Measurements from ENCODE around the gene PTPRD. TPM values are rescaled to one million over a fixed set of nuclear protein-coding genes. Genes with fewer than 3 reads are reported as not detected.

Gene PTPRD
- total RNA-seq, 1 experiment from 2014 or later = 1.8 TPM

DNA sequence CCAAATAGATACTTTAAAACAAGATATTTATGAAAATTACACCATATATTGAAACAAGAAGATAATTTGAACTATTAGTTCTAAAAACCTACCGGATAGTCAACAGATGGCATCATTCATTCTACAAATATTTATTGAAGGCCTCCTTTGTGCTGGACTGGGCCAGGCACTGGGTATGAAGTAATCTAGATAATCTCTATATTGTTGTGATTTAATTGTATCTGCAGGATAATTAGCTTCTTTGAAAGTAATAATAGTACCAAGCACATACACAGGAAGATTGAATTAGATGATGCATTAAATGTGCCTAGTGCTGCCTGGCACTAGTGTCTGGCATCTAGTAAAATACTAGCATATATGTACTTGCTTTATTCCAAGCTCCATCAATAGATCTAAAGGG lies 2078.0 kb downstream of the PTPRD start:
- no peak for DNase-seq
- TF ChIP-seq, protein P1, sequence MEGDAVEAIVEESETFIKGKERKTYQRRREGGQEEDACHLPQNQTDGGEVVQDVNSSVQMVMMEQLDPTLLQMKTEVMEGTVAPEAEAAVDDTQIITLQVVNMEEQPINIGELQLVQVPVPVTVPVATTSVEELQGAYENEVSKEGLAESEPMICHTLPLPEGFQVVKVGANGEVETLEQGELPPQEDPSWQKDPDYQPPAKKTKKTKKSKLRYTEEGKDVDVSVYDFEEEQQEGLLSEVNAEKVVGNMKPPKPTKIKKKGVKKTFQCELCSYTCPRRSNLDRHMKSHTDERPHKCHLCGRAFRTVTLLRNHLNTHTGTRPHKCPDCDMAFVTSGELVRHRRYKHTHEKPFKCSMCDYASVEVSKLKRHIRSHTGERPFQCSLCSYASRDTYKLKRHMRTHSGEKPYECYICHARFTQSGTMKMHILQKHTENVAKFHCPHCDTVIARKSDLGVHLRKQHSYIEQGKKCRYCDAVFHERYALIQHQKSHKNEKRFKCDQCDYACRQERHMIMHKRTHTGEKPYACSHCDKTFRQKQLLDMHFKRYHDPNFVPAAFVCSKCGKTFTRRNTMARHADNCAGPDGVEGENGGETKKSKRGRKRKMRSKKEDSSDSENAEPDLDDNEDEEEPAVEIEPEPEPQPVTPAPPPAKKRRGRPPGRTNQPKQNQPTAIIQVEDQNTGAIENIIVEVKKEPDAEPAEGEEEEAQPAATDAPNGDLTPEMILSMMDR (IDR thresholded peaks at IDR 0.05; ENCODE audit: unreplicated experiment) = no peak
- BruUV-seq (replicated peaks) = no TSS peak
- Mint-ChIP-seq H3K27me3 (ENCODE audit: unreplicated experiment) (no peaks in the 10 kb centered on the region), H3K4me1 (ENCODE audit: low read depth, unreplicated experiment) (no peaks in the 10 kb centered on the region), H3K4me3 (ENCODE audit: low read depth, unreplicated experiment) (no peak overlapping the region), H3K36me3 (ENCODE audit: insufficient read depth, unreplicated experiment) (no peaks in the 10 kb centered on the region), H3K9me3 (ENCODE audit: low read depth, unreplicated experiment) (peaks cover 2% of the 10 kb centered on the region), H3K27ac (ENCODE audit: unreplicated experiment) (no peak overlapping the region)
- intact Hi-C loops (cut with micrococcal nuclease; ENCODE audit: unreplicated experiment) = no loop called here
- CTCF ChIA-PET = no interaction called here

DNA sequence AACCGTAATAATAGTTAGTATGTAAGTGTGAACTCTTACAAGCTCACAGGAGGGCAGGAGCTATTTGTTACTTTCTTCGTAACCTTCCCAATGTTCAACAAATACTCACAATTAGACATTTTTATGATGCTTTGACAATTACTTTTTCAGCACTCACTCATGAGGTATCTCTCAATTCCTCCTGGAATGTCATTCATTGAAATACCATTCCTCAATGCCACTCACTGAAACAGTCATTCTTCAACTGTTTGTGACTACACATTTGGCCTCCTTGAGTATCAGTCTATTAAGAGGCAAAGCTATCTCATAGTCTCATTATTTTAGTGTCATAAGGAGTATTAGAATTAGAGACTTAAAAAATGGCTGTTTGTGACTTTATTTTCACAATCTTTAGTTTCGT lies 2079.1 kb downstream of the PTPRD start:
- no TSS peak for BruUV-seq (replicated peaks)
- Mint-ChIP-seq H3K4me1 (ENCODE audit: low read depth, unreplicated experiment) (no peaks in the 10 kb centered on the region), H3K4me3 (ENCODE audit: low read depth, unreplicated experiment) (no peak overlapping the region), H3K9me3 (ENCODE audit: low read depth, unreplicated experiment) (peaks cover 2% of the 10 kb centered on the region), H3K27me3 (ENCODE audit: unreplicated experiment) (no peaks in the 10 kb centered on the region), H3K27ac (ENCODE audit: unreplicated experiment) (no peak overlapping the region), H3K36me3 (ENCODE audit: insufficient read depth, unreplicated experiment) (no peaks in the 10 kb centered on the region)
- intact Hi-C loops (cut with micrococcal nuclease; ENCODE audit: unreplicated experiment) = no loop called here
- TF ChIP-seq, protein P1 (IDR thresholded peaks at IDR 0.05; ENCODE audit: unreplicated experiment) = no peak
- CTCF ChIA-PET = no interaction called here
- no peak for DNase-seq

DNA sequence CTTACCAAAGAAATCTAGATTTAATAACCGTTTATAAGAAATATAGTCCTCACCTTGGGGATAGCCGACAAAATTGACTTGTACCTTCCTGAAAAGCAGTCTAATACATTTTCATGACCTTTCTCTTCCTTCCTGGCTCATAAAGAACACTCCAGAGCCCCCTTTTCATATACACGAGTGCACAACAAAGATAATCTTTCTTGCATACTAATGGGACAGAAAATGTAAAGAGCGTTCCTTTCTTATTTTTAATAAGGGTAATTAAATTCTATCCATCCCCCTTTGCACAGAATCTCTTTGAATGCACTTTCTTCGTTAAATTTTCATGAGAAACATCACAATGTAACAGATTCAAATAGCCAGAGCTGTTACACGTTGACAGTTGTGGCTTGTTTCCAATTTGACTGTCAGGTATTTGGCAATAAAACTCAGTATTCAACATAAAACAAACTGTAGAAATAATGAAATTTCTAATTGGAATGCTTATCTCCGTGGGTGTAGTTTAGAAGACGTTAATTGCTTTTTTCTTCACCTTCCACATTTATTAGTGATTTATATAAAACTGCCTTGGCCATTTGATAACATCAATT lies 2080.9 kb downstream of the PTPRD start:
- Mint-ChIP-seq H3K27me3 (ENCODE audit: unreplicated experiment) (no peaks in the 10 kb centered on the region), H3K4me3 (ENCODE audit: low read depth, unreplicated experiment) (no peak overlapping the region), H3K4me1 (ENCODE audit: low read depth, unreplicated experiment) (no peaks in the 10 kb centered on the region), H3K27ac (ENCODE audit: unreplicated experiment) (no peak overlapping the region), H3K36me3 (ENCODE audit: insufficient read depth, unreplicated experiment) (no peaks in the 10 kb centered on the region), H3K9me3 (ENCODE audit: low read depth, unreplicated experiment) (peaks cover 2% of the 10 kb centered on the region)
- intact Hi-C loops (cut with micrococcal nuclease; ENCODE audit: unreplicated experiment) = no loop called here
- CTCF ChIA-PET = no interaction called here
- TF ChIP-seq, protein P1 (IDR thresholded peaks at IDR 0.05; ENCODE audit: unreplicated experiment) = no peak
- DNase-seq = no peak
- no TSS peak for BruUV-seq (replicated peaks)

DNA sequence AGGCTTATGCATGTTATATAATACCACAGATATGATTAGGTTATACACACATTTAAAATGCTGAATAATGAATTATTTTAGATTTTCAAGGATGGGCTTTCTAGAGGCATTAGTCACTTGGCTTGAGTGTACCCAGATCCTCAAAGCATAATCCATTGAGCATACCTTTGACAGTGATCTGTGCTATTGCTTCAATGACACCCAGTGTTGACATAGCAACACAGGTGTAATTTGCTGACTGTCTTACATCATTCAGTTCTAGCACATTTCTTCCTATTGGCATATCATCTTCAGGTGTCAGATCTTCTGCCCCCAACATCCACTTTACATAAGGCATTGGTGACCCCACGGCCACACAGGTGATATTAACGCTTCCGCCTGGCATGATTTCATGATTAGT lies 2091.7 kb downstream of the PTPRD start:
- Mint-ChIP-seq H3K36me3 (ENCODE audit: insufficient read depth, unreplicated experiment) (no peaks in the 10 kb centered on the region), H3K9me3 (ENCODE audit: low read depth, unreplicated experiment) (no peaks in the 10 kb centered on the region), H3K27ac (ENCODE audit: unreplicated experiment) (no peak overlapping the region), H3K4me1 (ENCODE audit: low read depth, unreplicated experiment) (no peaks in the 10 kb centered on the region), H3K4me3 (ENCODE audit: low read depth, unreplicated experiment) (no peak overlapping the region), H3K27me3 (ENCODE audit: unreplicated experiment) (no peaks in the 10 kb centered on the region)
- no peak for DNase-seq
- TF ChIP-seq, protein P1 (IDR thresholded peaks at IDR 0.05; ENCODE audit: unreplicated experiment) = no peak
- intact Hi-C loops (cut with micrococcal nuclease; ENCODE audit: unreplicated experiment) = no loop called here
- CTCF ChIA-PET = no interaction called here
- BruUV-seq (replicated peaks) = no TSS peak

Data from Calu3 (cell line).